A673 (cell line): ENCODE measurements around the gene BRD4.

Experiments used
- EZH2 ChIP-seq: fragments of 200-600 bp; sonication (generic); IDR thresholded peaks from 2 replicates; pipeline ENCODE4 v1.6.1; 2017; ENCODE audit warnings: borderline replicate concordance, low read depth, mild to moderate bottlenecking, mixed read lengths, antibody characterized with exemption, low read length; ENCODE audit not compliant: poor library complexity, severe bottlenecking
- TF ChIP-seq, protein P1 (sequence below): fragments of 300-800, 200-600 bp; sonication (generic); conservative IDR thresholded peaks from 2 replicates; pipeline ENCODE4 v1.5.1; 2017; ENCODE audit warnings: low read depth, mild to moderate bottlenecking, antibody characterized with exemption, low read length, moderate library complexity, mixed read lengths

DNA sequence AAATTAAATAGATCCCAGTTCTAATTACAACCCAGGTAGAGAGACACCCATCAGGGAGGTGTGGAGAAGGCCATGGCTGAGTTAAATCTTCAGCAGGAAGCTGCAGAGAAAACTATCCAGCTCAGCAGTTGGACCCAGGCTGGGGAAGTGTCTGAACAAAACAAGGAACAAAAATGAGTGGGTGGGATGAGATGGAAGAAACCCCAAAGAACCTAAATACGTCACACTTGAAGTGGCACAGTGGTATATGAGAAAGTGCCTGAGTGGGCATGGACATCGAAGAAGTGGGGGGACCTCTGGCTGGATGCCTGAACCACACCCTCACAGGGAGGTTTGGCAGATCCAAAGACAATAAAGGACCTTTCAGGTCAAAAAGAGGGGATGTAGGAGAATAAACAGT, 96.6 kb downstream of the BRD4 start:
- TF ChIP-seq, protein P1, sequence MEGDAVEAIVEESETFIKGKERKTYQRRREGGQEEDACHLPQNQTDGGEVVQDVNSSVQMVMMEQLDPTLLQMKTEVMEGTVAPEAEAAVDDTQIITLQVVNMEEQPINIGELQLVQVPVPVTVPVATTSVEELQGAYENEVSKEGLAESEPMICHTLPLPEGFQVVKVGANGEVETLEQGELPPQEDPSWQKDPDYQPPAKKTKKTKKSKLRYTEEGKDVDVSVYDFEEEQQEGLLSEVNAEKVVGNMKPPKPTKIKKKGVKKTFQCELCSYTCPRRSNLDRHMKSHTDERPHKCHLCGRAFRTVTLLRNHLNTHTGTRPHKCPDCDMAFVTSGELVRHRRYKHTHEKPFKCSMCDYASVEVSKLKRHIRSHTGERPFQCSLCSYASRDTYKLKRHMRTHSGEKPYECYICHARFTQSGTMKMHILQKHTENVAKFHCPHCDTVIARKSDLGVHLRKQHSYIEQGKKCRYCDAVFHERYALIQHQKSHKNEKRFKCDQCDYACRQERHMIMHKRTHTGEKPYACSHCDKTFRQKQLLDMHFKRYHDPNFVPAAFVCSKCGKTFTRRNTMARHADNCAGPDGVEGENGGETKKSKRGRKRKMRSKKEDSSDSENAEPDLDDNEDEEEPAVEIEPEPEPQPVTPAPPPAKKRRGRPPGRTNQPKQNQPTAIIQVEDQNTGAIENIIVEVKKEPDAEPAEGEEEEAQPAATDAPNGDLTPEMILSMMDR = no peak
- no peak for TF ChIP-seq EZH2
